ENCODE results near the gene UQCR10. TPM values are rescaled to one million over a fixed set of nuclear protein-coding genes. Genes with fewer than 3 reads are reported as not detected.
"Not testable (repeated sequence)": the region's sequence is repeated elsewhere in the genome, so short reads cannot be mapped to it uniquely, and the experiment has no call there.

UQCR10 gene
- polyA plus RNA-seq, 1 donor from 2014 or later: 192 TPM

DNA sequence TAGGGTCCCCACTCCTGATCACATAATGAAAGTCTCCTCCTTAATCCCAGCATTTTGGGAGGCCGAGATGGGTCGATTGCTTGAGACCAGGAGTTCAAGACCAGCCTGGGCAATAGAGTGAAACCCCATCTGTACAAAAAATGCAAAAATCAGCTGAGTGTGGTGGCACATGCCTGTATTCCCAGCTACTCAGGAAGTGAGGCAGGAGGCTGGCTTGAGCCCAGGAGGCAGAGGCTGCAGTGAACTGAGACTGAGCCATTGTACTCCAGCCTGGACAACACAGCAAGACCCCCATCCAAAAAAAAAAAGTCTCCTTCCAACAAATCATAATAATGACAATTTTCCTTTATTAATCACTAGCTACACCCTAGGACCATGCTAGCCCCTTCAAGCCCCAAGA lies 15.5 kb upstream of the UQCR10 start:
- Histone ChIP-seq H3K9ac (ENCODE audit: low read length) (no peak overlapping the region), H3K27me3 (ENCODE audit: insufficient read depth, low read depth, low read length) (no peaks in the 10 kb centered on the region), H3K4me3 (ENCODE audit: low read length) (no peak overlapping the region), H3K27ac (ENCODE audit: low read length) (no peak overlapping the region), H3K79me2 (replicated peaks; ENCODE audit: insufficient read depth, low read length) (no peaks in the 10 kb centered on the region), H3K9me2 (ENCODE audit: insufficient read depth, low read length) (no peaks in the 10 kb centered on the region), H4K20me1 (ENCODE audit: insufficient read depth) (no peaks in the 10 kb centered on the region), H2AFZ (ENCODE audit: low read depth, low read length) (no peak overlapping the region), H3F3A (ENCODE audit: insufficient read depth, low read length, poor library complexity, severe bottlenecking) (no peaks in the 10 kb centered on the region), H3K4me2 (ENCODE audit: low read length) (no peak overlapping the region), H3K36me3 (ENCODE audit: insufficient read depth, low read length) (no peaks in the 10 kb centered on the region), H3K9me3 (ENCODE audit: low read length) (no peaks in the 10 kb centered on the region)
- TF ChIP-seq EZH2 (IDR thresholded peaks at IDR 0.05; ENCODE audit: borderline replicate concordance, insufficient read depth, low read length, poor library complexity, severe bottlenecking) (no peak), RAD21 (conservative IDR thresholded peaks at IDR 0.05) (no peak), MXI1 (conservative IDR thresholded peaks at IDR 0.05; ENCODE audit: poor library complexity, severe bottlenecking) (no peak), SMC3 (conservative IDR thresholded peaks at IDR 0.05; ENCODE audit: poor library complexity) (no peak)
- TF ChIP-seq, protein P1, sequence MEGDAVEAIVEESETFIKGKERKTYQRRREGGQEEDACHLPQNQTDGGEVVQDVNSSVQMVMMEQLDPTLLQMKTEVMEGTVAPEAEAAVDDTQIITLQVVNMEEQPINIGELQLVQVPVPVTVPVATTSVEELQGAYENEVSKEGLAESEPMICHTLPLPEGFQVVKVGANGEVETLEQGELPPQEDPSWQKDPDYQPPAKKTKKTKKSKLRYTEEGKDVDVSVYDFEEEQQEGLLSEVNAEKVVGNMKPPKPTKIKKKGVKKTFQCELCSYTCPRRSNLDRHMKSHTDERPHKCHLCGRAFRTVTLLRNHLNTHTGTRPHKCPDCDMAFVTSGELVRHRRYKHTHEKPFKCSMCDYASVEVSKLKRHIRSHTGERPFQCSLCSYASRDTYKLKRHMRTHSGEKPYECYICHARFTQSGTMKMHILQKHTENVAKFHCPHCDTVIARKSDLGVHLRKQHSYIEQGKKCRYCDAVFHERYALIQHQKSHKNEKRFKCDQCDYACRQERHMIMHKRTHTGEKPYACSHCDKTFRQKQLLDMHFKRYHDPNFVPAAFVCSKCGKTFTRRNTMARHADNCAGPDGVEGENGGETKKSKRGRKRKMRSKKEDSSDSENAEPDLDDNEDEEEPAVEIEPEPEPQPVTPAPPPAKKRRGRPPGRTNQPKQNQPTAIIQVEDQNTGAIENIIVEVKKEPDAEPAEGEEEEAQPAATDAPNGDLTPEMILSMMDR (IDR thresholded peaks at IDR 0.05; ENCODE audit: poor library complexity, severe bottlenecking): no peak
- TF ChIP-seq, protein P2, sequence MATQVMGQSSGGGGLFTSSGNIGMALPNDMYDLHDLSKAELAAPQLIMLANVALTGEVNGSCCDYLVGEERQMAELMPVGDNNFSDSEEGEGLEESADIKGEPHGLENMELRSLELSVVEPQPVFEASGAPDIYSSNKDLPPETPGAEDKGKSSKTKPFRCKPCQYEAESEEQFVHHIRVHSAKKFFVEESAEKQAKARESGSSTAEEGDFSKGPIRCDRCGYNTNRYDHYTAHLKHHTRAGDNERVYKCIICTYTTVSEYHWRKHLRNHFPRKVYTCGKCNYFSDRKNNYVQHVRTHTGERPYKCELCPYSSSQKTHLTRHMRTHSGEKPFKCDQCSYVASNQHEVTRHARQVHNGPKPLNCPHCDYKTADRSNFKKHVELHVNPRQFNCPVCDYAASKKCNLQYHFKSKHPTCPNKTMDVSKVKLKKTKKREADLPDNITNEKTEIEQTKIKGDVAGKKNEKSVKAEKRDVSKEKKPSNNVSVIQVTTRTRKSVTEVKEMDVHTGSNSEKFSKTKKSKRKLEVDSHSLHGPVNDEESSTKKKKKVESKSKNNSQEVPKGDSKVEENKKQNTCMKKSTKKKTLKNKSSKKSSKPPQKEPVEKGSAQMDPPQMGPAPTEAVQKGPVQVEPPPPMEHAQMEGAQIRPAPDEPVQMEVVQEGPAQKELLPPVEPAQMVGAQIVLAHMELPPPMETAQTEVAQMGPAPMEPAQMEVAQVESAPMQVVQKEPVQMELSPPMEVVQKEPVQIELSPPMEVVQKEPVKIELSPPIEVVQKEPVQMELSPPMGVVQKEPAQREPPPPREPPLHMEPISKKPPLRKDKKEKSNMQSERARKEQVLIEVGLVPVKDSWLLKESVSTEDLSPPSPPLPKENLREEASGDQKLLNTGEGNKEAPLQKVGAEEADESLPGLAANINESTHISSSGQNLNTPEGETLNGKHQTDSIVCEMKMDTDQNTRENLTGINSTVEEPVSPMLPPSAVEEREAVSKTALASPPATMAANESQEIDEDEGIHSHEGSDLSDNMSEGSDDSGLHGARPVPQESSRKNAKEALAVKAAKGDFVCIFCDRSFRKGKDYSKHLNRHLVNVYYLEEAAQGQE (IDR thresholded peaks at IDR 0.05; ENCODE audit: borderline replicate concordance): no peak

DNA sequence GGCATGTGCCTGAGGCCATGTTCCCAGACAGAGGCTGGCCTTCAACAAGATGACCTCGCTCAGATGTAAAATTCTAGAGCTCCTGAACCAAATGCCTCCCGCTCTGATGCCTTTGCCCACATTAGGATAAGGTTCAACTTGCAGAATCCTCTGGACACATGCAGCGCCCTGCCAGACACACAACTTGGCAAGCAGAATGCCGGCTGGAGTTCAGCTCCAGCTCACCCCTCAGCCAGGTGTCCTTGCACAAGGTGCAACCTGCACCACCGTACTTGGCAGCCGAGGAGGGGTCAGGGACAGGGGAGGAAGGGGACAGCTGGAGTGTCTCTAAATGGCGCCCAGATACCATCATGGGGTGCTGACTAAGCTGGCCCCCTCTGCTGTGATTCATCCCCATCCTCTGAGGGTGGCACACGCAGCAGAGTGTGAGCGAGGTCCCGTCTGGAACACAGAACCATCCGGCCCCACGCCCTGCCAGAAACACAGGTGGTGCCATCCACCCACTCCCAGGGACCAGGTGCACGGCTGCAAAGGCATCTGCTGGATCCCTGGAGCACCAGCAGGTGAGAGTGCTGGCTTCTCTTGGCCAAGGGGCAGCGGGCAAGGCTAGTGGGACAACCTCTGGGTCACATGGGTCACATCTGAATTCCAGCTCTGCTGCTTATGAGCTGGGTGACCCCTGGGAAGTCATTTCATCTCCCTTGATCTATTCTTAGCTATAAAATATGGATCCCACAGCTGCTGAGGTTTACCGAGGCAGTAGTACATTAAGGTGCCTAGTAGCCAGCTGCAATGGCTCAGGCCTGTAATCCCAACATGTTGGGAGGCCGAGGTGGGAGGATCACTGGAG lies 13.1 kb upstream of the UQCR10 start:
- H3K9ac ChIP-seq (ENCODE audit: low read length): no peak overlapping the region
- no peak overlapping the region for H3K4me3 ChIP-seq (ENCODE audit: low read length)
- no peak overlapping the region for H3K4me2 ChIP-seq (ENCODE audit: low read length)
- no peaks in the 10 kb centered on the region for H3K9me3 ChIP-seq (ENCODE audit: low read length)
- no peak overlapping the region for H3K27ac ChIP-seq (ENCODE audit: low read length)
- TF ChIP-seq, protein P2 (IDR thresholded peaks at IDR 0.05; ENCODE audit: borderline replicate concordance): no peak
- TF ChIP-seq MXI1 (conservative IDR thresholded peaks at IDR 0.05; ENCODE audit: poor library complexity, severe bottlenecking): no peak
- no peak for TF ChIP-seq POLR2AphosphoS5 (IDR thresholded peaks at IDR 0.05)
- TF ChIP-seq TAF1 (IDR thresholded peaks at IDR 0.05; ENCODE audit: low read depth): no peak
- H4K20me1 ChIP-seq (ENCODE audit: insufficient read depth): no peaks in the 10 kb centered on the region
- H3F3A ChIP-seq (ENCODE audit: insufficient read depth, low read length, poor library complexity, severe bottlenecking): no peaks in the 10 kb centered on the region
- H3K79me2 ChIP-seq (replicated peaks; ENCODE audit: insufficient read depth, low read length): no peaks in the 10 kb centered on the region
- H3K27me3 ChIP-seq (ENCODE audit: insufficient read depth, low read depth, low read length): no peaks in the 10 kb centered on the region
- H2AFZ ChIP-seq (ENCODE audit: low read depth, low read length): no peak overlapping the region
- H3K9me2 ChIP-seq (ENCODE audit: insufficient read depth, low read length): no peaks in the 10 kb centered on the region
- H3K36me3 ChIP-seq (ENCODE audit: insufficient read depth, low read length): no peaks in the 10 kb centered on the region

DNA sequence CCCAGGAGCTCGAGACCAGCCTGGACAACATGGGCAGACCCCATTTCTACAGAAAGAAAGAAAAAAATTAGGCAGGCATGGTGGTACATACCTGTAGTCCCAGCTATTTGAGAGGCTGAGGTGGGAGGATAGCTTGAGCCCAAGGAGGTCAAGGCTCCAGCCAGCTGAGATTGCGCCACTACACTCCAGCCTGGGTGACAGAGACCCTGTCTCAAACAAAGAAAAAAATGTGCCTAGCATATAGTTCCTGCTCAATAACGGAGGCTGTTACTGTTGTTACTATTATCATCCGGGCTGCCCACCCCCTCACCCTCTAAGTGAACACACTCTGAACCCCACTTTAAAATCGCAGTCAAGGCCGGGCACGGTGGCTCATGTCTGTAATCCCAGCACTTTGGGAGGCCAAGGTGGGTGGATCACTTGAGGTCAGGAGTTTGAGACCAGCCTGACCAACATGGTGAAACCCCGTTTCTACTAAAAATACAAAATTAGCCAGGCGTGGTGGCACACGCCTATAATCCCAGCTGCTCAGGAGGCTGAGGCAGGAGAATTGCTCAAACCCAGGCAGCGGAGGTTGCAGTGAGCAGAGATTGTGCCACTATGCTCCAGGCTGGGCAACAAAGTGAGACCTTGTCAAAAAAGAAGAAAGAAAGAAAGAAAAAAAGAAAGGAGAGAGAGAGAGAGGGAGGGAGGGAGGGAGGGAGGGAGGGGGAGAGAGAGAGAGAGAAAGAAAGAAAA lies 12.3 kb upstream of the UQCR10 start:
- H3K79me2 ChIP-seq (replicated peaks; ENCODE audit: insufficient read depth, low read length); H3F3A ChIP-seq (ENCODE audit: insufficient read depth, low read length, poor library complexity, severe bottlenecking); H3K9me3 ChIP-seq (ENCODE audit: low read length); H3K27me3 ChIP-seq (ENCODE audit: insufficient read depth, low read depth, low read length); H3K4me3 ChIP-seq (ENCODE audit: low read length); H2AFZ ChIP-seq (ENCODE audit: low read depth, low read length); H4K20me1 ChIP-seq (ENCODE audit: insufficient read depth); H3K36me3 ChIP-seq (ENCODE audit: insufficient read depth, low read length); H3K4me2 ChIP-seq (ENCODE audit: low read length); H3K27ac ChIP-seq (ENCODE audit: low read length); H3K9ac ChIP-seq (ENCODE audit: low read length); H3K9me2 ChIP-seq (ENCODE audit: insufficient read depth, low read length): not testable (repeated sequence)

Measured in neural cell (in vitro differentiated cells).